Hepatocyte (in vitro differentiated cells): ENCODE measurements around the gene RSPH1. TPM values are rescaled to one million over a fixed set of nuclear protein-coding genes. Genes with fewer than 3 reads are reported as not detected.

ENCODE experiments used
- DNase-seq: peaks from one replicate; pipeline ENCODE4 v3.0.0-alpha.2; 2016; ENCODE audit warnings: low spot score
- H2AFZ ChIP-seq: fragments of 200-600 bp; sonication (generic); 2 replicates; pipeline ENCODE4 v1.6.0; 2016; ENCODE audit warnings: antibody characterized with exemption, mild to moderate bottlenecking
- H3K27ac ChIP-seq: fragments of 200-600 bp; sonication (generic); 2 replicates; pipeline ENCODE4 v1.5.1; 2016; ENCODE audit warnings: mild to moderate bottlenecking
- H3K27me3 ChIP-seq: fragments of 200-600 bp; sonication (generic); 2 replicates; pipeline ENCODE4 v1.6.1; 2016
- H3K36me3 ChIP-seq: fragments of 200-600 bp; sonication (generic); replicated peaks from 2 replicates; pipeline ENCODE4 v1.5.1; 2016; ENCODE audit warnings: low read depth; ENCODE audit not compliant: insufficient read depth
- H3K4me1 ChIP-seq: fragments of 200-600 bp; sonication (generic); 2 replicates; pipeline ENCODE4 v1.5.1; 2016; ENCODE audit warnings: mild to moderate bottlenecking, moderate library complexity; ENCODE audit not compliant: insufficient read depth
- H3K4me2 ChIP-seq: fragments of 200-600 bp; sonication (generic); 2 replicates; pipeline ENCODE4 v1.6.0; 2016
- H3K4me3 ChIP-seq: fragments of 200-600 bp; sonication (generic); 2 replicates; pipeline ENCODE4 v1.5.1; 2016; ENCODE audit warnings: mild to moderate bottlenecking
- H3K79me2 ChIP-seq: fragments of 200-600 bp; sonication (generic); 2 replicates; pipeline ENCODE4 v1.6.0; 2017; ENCODE audit warnings: mild to moderate bottlenecking
- H3K9me2 ChIP-seq: fragments of 200-600 bp; sonication (generic); replicated peaks from 2 replicates; pipeline ENCODE4 v1.6.0; 2017; ENCODE audit warnings: mild to moderate bottlenecking; ENCODE audit not compliant: insufficient read depth
- H3K9me3 ChIP-seq: fragments of 200-600 bp; sonication (generic); 2 replicates; pipeline ENCODE4 v1.5.1; 2016; ENCODE audit warnings: low read depth, mild to moderate bottlenecking
- H4K20me1 ChIP-seq: fragments of 200-600 bp; sonication (generic); 2 replicates; pipeline ENCODE4 v1.6.0; 2016; ENCODE audit warnings: mild to moderate bottlenecking; ENCODE audit not compliant: insufficient read depth, poor library complexity, severe bottlenecking
- CTCF ChIP-seq: fragments of 200-600 bp; sonication (generic); IDR thresholded peaks from 2 replicates; pipeline ENCODE4 v1.5.1; 2016; ENCODE audit warnings: antibody characterized with exemption, mild to moderate bottlenecking; ENCODE audit not compliant: poor library complexity
- EZH2 ChIP-seq: fragments of 200-600 bp; sonication (generic); IDR thresholded peaks from 2 replicates; pipeline ENCODE4 v1.6.1; 2016; ENCODE audit warnings: antibody characterized with exemption, mild to moderate bottlenecking, borderline replicate concordance
- EZH2phosphoT487 ChIP-seq: fragments of 200-600 bp; sonication (generic); IDR thresholded peaks from one replicate; pipeline ENCODE4 v1.6.1; 2018; ENCODE audit warnings: antibody characterized with exemption, mild to moderate bottlenecking, low read depth, moderate library complexity; ENCODE audit not compliant: unreplicated experiment, severe bottlenecking
- WGBS: methylation state at CpG from one replicate; pipeline ENCODE4 v1.1.6; 2016; ENCODE audit warnings: low lambda C conversion rate; ENCODE audit errors: missing lambda C conversion rate; 5-methylcytosine and 5-hydroxymethylcytosine counted together
- polyA plus RNA-seq: library from polyadenylated mRNA; unstranded; fragments of >200 nt; fragmentation: Nextera tagmentation; extraction: Ambion mirVana; gene quantifications from 2 replicates; pipeline ENCODE4 v1.2.1, GENCODE V29; 2016
- total RNA-seq: library from RNA; depleted of rRNA; stranded (reverse); fragments of >200 nt; gene quantifications from 2 replicates; pipeline ENCODE4 v1.2.3, GENCODE V29; 2014

Gene RSPH1
- total and polyA plus RNA-seq, 2 experiments from 2014 or later: 1.3 to 1.8 TPM

GRCh38 chr21:42544544-42544943 lies 48.5 kb upstream of the RSPH1 start:
- H3K9me2 ChIP-seq: no peaks in the 10 kb centered on the region
- H3K4me3 ChIP-seq: no peak overlapping the region
- H3K27me3 ChIP-seq: no peaks in the 10 kb centered on the region
- DNase-seq: no peak
- no peak overlapping the region for H2AFZ ChIP-seq
- H3K4me1 ChIP-seq: no peaks in the 10 kb centered on the region
- no peaks in the 10 kb centered on the region for H4K20me1 ChIP-seq
- no peak overlapping the region for H3K27ac ChIP-seq
- 96% methylated on average over 8 of the region's 8 CpGs for WGBS
- no peaks in the 10 kb centered on the region for H3K9me3 ChIP-seq
- H3K4me2 ChIP-seq: no peak overlapping the region
- TF ChIP-seq EZH2phosphoT487 (no peak), CTCF (no peak), EZH2 (no peak)
- H3K79me2 ChIP-seq: no peaks in the 10 kb centered on the region
- H3K36me3 ChIP-seq: no peaks in the 10 kb centered on the region

GRCh38 chr21:42543106-42543847 lies 47.3 kb upstream of the RSPH1 start:
- no peak overlapping the region for H3K4me2 ChIP-seq
- DNase-seq: no peak

GRCh38 chr21:42542596-42542995 lies 46.6 kb upstream of the RSPH1 start:
- H3K79me2 ChIP-seq: no peaks in the 10 kb centered on the region
- no peaks in the 10 kb centered on the region for H3K4me1 ChIP-seq
- no peak overlapping the region for H3K4me2 ChIP-seq
- no peak for DNase-seq
- no peak overlapping the region for H2AFZ ChIP-seq
- H4K20me1 ChIP-seq: no peaks in the 10 kb centered on the region
- H3K9me3 ChIP-seq: no peaks in the 10 kb centered on the region
- WGBS: 89% methylated on average over 10 of the region's 10 CpGs
- H3K36me3 ChIP-seq: no peaks in the 10 kb centered on the region
- TF ChIP-seq EZH2: no peak
- no peak for TF ChIP-seq CTCF
- TF ChIP-seq EZH2phosphoT487: no peak
- no peaks in the 10 kb centered on the region for H3K27me3 ChIP-seq
- no peaks in the 10 kb centered on the region for H3K9me2 ChIP-seq
- H3K27ac ChIP-seq: no peak overlapping the region
- H3K4me3 ChIP-seq: no peak overlapping the region

More at GRCh38 chr21:42543106-42543847, 47.3 kb upstream of the RSPH1 start:
- WGBS: 91% methylated on average over 25 of the region's 25 CpGs
- no peaks in the 10 kb centered on the region for H3K4me1 ChIP-seq
- H3K27ac ChIP-seq: no peak overlapping the region
- H4K20me1 ChIP-seq: no peaks in the 10 kb centered on the region
- H3K9me3 ChIP-seq: no peaks in the 10 kb centered on the region
- no peak overlapping the region for H2AFZ ChIP-seq
- no peaks in the 10 kb centered on the region for H3K27me3 ChIP-seq
- no peak overlapping the region for H3K4me3 ChIP-seq
- no peak for TF ChIP-seq EZH2
- TF ChIP-seq CTCF: no peak
- TF ChIP-seq EZH2phosphoT487: no peak
- H3K9me2 ChIP-seq: no peaks in the 10 kb centered on the region
- H3K79me2 ChIP-seq: no peaks in the 10 kb centered on the region
- no peaks in the 10 kb centered on the region for H3K36me3 ChIP-seq
